Stimulated activated CD4-positive, alpha-beta T cell treated with anti-CD3 and anti-CD28 coated beads, Interleukin-12 subunit alpha, Interleukin-12 subunit beta, amount 100 ng/mL, for 24 hours (primary cell): ENCODE measurements around the gene CLDN5.

Experiments
- DNase-seq, 2 experiments: peaks; one replicate each; pipeline ENCODE4 v3.0.0-alpha.2; 2020; ENCODE audit warnings: low read depth in 2 of 2

The CLDN5 gene

DNA sequence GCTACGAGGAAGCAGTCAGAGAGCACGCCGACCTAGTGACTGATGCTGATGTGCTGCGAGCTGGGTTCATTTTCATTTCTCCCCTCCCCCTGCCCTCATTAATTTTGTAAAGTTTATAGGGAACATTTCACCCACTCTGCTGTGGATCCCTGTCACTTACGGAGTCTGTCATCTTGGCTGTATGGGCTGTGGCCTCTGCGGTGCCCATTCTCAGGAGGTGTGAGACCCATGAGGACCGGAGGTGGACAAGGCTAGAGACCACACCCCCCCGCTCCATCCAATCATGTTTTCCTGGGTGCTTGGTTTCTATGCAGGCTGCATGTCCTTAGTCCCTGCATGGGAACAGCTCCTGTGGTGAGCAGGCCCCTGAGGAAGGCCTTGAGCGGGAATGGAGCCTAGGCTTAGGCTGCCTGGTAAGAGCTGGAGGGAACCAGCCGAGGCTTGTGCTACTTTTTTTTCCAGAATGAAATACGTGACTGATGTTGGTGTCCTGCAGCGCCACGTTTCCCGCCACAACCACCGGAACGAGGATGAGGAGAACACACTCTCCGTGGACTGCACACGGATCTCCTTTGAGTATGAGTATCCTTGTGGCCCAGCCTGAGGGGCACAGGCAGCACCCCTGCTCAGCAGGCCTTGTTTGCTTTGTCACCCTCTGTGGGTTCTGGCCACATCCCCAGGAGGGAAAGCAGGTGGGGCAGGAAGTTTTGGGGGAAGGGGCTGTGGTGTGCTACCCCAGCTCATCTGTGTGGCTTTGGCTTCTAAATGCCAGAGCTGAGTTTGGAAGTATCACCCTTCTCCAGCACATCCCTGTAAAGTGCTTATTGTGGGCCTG is 19.1 kb downstream of the CLDN5 start:
- no peak for DNase-seq

GRCh38 chr22:19503869-19504268 is 20.3 kb downstream of the CLDN5 start:
- no peak for DNase-seq

DNA sequence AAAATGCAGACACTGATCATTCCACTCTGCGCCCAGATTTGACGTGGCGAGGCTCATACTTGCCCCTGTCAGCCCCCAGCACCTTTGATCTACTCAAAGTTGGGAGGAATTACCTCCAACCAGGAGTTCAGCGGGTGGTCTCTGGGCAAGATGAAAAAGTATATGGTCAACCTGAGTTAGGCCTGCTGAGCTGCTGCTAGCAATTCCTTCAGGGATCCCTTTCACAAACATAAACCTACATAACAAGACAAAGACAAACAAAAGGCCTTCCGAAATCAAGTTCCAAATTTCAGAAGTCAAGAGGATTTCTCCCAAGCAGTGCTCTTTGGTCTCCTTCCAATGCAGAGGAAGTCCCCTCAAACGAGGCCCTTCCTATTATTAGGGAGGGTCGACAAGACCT is 20.8 kb downstream of the CLDN5 start:
- no peak for DNase-seq

- DNase-seq, result no peak
Observed at GRCh38 chr22:19501897-19502447, 22.2 kb downstream of the CLDN5 start.

DNA sequence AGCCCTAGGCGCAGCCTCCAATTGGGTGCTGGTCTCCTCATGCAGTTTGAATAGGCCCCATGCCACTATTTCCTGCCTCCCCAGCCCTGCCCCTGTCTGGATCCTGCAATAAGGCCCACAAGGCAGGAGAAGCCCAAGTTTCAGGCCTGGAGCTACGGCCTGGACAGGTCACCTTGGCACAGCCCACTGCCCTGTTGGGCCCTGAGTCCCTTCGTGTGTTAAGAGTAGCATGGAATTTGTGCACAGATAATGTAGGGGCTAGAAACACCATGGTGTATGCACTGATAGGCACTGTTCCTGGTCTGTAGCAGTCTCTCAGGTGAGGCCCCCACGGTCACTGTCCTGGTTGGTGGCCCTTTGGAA is 24.3 kb downstream of the CLDN5 start:
- DNase-seq, result no peak

- DNase-seq, result no peak
Observed at GRCh38 chr22:19499236-19499879, 24.9 kb downstream of the CLDN5 start.

DNA sequence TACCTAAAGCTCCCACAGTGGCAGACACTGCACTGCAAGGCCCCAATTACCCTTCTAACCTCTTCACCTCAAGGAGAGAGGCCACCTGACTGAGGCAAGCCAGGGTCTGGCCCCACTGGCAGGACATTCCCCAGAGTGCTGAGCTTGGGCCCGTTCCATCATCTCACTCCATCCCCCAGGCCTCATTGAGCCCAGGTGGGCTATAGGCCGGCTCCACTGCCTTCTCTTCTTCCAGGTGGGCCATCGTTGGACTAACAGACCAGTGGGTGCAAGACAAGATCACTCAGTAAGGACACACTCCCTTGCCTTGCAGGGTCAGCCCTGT is 25.4 kb downstream of the CLDN5 start:
- DNase-seq, result no peak

- no peak for DNase-seq
Observed at GRCh38 chr22:19498154-19498865, 25.9 kb downstream of the CLDN5 start.

GRCh38 chr22:19497245-19497644 is 27.0 kb downstream of the CLDN5 start:
- no peak for DNase-seq

DNA sequence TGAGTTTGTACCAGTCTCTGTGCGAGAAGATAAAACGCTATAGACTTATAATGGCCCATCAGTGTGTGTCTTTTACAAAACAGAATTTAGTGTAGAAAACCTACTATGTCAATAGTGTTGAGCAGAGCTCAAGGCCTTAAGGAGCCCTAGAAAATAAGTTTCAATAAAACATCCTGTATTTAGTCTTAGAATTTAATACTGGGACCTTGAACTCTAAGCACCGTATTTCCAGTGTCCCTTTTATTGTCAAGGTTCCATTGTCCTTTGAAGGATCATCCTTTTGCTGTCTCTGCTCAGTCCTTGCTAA is 27.9 kb downstream of the CLDN5 start:
- no peak for DNase-seq

DNA sequence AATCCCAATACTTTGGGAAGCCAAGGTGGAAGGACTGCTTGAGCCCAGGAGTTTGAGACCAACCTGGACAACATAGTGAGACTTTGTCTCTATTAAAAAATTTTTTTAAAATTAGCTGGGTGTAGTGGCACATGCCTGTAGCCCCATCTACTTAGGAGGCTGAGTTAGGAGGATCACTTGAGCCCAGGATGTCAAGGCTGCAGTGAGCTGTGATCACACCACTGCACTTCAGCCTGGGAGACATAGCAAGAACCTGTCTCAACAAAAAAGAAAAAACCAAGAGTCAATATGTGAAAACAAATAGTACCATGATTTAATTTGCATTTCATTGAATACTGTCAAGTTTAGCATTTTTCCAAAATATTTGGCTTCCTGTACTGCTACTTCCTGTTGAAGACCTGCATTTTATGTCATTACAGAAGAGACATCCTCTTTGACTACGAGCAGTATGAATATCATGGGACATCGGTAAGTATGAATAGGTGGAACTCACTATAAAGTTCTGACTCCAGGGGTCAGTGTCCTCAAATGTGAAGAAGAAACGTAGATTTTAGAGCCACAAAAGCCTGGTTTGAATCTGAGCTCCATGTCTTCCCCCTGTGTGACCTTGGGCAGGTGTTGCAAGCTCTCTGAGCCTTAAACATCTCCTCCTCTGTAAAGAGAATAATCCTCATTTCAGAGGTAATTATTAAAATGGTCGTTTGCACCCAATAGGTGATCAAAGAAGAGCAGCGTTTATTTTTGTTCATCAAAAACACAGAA is 28.5 kb downstream of the CLDN5 start:
- no peak for DNase-seq

- no peak for DNase-seq
Observed at GRCh38 chr22:19494676-19495173, 29.5 kb downstream of the CLDN5 start.

DNA sequence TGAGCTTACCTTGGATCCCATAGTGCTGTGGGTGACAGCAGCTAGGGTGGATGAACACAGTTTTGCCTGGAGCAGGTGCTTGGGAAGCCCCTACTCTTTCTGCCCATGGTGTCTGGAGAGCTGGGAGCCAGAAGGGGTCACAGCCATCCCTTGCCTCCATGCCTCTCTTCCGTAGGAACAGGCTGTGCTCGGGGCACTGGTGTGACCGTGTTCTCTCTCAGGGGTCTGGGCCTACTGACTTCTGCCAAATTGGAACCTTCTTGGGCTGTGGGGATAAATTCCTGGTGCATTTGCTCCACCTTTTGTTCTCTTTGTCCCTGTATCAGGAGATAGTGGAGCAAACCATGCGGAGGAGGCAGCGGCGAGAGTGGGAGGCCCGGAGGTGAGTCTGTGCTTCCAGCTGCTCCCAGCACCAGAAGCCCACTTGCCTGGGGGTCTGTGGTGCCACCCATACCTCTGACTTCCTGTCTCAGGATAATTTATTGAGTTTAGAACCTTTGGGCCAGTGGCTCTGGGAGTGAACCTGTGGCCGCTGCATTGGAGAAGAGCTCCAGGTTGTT is 30.1 kb downstream of the CLDN5 start:
- no peak for DNase-seq

DNA sequence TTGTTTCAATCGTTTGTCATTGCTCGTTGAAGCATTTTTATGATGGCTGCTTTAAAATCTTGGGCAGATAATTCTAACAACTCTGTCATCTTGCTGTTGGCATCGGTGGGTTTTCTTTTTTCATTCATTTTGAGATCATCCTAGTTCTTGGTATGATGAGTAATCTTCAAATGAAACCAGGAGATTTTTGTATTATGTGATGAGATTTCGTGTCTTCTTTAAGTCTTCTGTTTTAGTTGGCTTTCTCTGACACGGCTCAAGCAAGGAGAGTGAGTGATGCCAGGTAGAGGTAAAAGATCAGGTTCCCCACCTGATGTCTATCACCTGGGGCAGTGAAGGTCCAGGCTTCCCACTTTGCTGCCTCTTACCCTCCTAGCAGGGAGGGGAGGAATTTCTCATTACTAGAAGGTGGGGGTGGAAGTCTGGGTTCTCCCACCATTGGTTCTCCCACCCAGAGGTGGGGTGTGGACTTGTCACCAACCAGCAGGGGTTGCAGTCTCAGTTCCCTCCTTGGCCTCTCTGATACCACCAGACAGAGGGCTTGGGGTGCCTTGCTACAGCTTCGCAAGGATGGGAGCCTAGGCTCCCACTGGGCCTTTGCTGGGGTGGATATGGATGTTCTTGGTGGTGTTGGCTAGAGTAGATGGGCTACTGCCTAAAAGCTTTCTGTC is 31.6 kb downstream of the CLDN5 start:
- no peak for DNase-seq

- no peak for DNase-seq
Observed at GRCh38 chr22:19490628-19491230, 33.5 kb downstream of the CLDN5 start.

GRCh38 chr22:19488884-19489843 is 35.0 kb downstream of the CLDN5 start:
- no peak for DNase-seq

DNA sequence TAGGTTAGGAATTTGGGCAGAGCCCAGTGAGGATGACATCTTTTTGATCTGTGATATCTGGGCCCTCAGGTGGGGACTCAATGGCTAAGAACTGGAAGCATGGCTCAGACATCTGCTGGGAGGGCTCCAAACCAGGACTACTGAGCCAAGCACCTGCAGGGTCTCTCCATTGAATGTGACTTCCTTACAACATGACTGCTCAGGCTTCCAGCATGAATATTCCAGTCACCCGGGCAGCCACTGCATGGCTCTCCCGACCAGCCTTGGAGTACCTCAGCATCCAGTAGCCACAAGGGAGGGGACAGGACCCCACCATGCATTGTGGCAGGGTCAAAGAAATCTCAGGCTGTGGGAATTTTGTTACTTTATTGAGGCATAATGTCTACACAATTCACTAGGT is 35.9 kb downstream of the CLDN5 start:
- no peak for DNase-seq

DNA sequence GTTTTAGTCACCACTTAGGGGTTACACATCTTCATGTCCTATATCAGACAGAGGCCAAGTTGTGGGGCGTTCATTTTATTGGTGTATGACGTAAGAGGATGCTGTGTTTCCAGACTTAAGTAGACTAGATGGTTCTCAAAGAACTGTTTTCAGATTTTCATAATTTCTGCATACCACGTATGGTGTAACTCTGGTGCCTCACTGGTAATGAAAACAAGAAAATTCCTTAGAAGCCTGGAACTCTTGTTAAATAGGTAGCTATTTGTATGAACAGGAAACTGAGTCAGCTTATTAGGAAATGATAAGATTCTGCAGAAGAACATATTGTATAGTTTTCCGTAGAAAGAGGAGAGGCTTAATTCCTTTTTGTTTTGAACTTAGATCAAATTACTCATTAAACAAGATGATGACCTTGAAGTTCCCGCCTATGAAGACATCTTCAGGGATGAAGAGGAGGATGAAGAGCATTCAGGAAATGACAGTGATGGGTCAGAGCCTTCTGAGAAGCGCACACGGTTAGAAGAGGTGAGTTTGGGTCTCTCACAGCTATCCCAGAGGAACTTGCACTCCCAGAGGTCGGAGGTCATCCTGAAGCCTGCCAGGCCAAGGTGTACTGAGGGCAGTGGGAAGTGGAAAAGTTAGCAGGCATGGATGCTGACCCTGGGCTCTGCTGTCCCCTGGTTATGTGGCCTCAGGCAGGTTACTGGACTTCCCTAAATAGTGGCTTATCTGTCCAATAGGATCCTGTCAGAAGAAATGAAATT is 40.5 kb downstream of the CLDN5 start:
- no peak for DNase-seq

- DNase-seq, result no peak
Observed at GRCh38 chr22:19482297-19482696, 41.9 kb downstream of the CLDN5 start.
